ENCODE measurements around the gene SLC38A3. TPM values are rescaled to one million over a fixed set of nuclear protein-coding genes. Genes with fewer than 3 reads are reported as not detected.
A peak's percentile ranks its signal among the peaks of the same experiment; 100 is the strongest.

Gene SLC38A3
- total and polyA plus RNA-seq, 2 donors (not counting 3 experiments of a cell fraction or from before 2014, with no cell fraction given): 0.60 to 1.1 TPM

DNA sequence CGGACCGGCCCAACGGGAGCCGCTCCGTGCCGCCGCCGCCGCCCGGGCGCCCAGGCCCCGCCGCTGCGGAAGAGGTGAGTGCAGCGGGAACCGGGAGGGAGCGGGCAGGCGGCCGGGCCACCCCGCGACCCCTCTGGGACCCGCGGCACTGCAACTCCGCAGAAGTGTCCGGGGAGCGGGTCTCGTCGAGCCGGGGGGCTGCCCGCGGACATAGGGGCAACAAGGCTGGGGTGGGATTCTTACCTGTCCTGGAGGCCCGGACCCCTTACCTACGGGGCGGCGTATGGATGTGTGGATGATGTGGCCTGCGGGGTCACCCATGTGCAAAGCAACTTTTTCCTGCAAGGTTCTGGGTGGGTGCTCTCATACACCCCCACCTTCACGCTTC is 49.6 kb upstream of the SLC38A3 start:
- POLR2A ChIA-PET: interaction anchor here (1.2 to 1.7 kb wide), 2 partner anchors 9 to 80 kb away, joined by 3 to 10 read pairs; no protein-coding TSS in a partner anchor
- FAIRE-seq (no peak), DNase-seq (ENCODE audit: low read depth, low spot score) (no peak)
- Histone ChIP-seq H2AFZ (ENCODE audit: low read depth, low read length) (no peak overlapping the region), H3K4me3 (replicated peaks in 1 of 3; ENCODE audit: insufficient read depth in 1 of 3, low read depth in 1 of 3, low read length in 3 of 3) (peak overlapping the region; percentile 29 to 77 (median 77)), H3K27ac (ENCODE audit: insufficient read depth, low read depth, low read length) (peak overlapping the region; percentile 40), H3K27me3 (ENCODE audit: control insufficient read depth in 2 of 2, insufficient read depth in 2 of 2, low read length in 2 of 2) (no peaks in the 10 kb centered on the region), H4K20me1 (replicated peaks; ENCODE audit: control insufficient read depth, extremely low read depth, insufficient read depth, low read length) (no peaks in the 10 kb centered on the region), H3K9ac (replicated peaks; ENCODE audit: extremely low read depth, insufficient read depth, low read length) (peak overlapping the region; percentile 39), H3K4me1 (ENCODE audit: control insufficient read depth, extremely low read depth, insufficient read depth, low read length) (peaks cover 55% of the 10 kb centered on the region), H3K9me1 (replicated peaks; ENCODE audit: control insufficient read depth, extremely low read depth, insufficient read depth, low read length) (no peaks in the 10 kb centered on the region), H3K4me2 (ENCODE audit: insufficient read depth, low read length) (peak overlapping the region; percentile 78), H3K9me3 (replicated peaks; ENCODE audit: control insufficient read depth, insufficient read depth, low read length) (no peaks in the 10 kb centered on the region), H3K36me3 (ENCODE audit: control insufficient read depth in 2 of 2, extremely low read depth in 1 of 2, insufficient read depth in 2 of 2, low read length in 2 of 2) (no peaks in the 10 kb centered on the region), H3K79me2 (ENCODE audit: control insufficient read depth, insufficient read depth, low read length) (peaks cover 46% of the 10 kb centered on the region)
- intact Hi-C loops (cut with micrococcal nuclease) (loop anchor here (1.0 to 5.0 kb wide), 2 partner anchors 34 to 82 kb away; partner anchors contain the start of gene GNAI2), dilution Hi-C loops (cut with MboI; ENCODE audit: extremely low pct_ligation_motif_present, low sequenced_read_pairs) (no loop called here)
- no peak for TF ChIP-seq EZH2 (IDR thresholded peaks at IDR 0.05; ENCODE audit: borderline replicate concordance, low read depth, low read length, severe bottlenecking)
- no peak for TF ChIP-seq POLR2AphosphoS5 (IDR thresholded peaks at IDR 0.05; ENCODE audit: insufficient read depth, low read depth, low read length)
- no peak for TF ChIP-seq CTCF (IDR thresholded peaks at IDR 0.05; ENCODE audit: extremely low read depth in 1 of 2, insufficient read depth in 1 of 2, low read depth in 1 of 2, low read length in 2 of 2)
- no peak for TF ChIP-seq POLR2A (IDR thresholded peaks at IDR 0.05; ENCODE audit: low read depth, low read length)
- TF ChIP-seq JUN (IDR thresholded peaks at IDR 0.05; ENCODE audit: borderline replicate concordance, insufficient read depth, insufficient read length, low read depth): no peak
- CTCF ChIA-PET: interaction anchor here (0.9 to 3.6 kb wide), 8 partner anchors 10 to 71 kb away, joined by 3 to 36 read pairs (median 4); partner anchors contain the start of gene GNAT1
- no TSS peak for BruUV-seq (replicated peaks)
